HEK293T (cell line): Measurements from ENCODE around the gene PTPRG.

ENCODE experiments used
- CTCF ChIA-PET: fragments of 350-600 bp; formaldehyde crosslinking; extraction: SDS; loops from one replicate; lab custom pipeline; 2021; ENCODE audit warnings: antibody characterized with exemption, inconsistent platforms; lab: Yijun Ruan, JAX
- POLR2A ChIA-PET: fragments of 350-600 bp; formaldehyde crosslinking; extraction: SDS; loops from one replicate; lab custom pipeline; 2020; ENCODE audit warnings: antibody characterized with exemption, inconsistent platforms; lab: Yijun Ruan, JAX
- DNase-seq: peaks from one replicate; pipeline ENCODE4 v3.0.0; 2012; ENCODE audit warnings: mixed read lengths; ENCODE audit errors: extremely low spot score
- ARNT ChIP-seq: fragments of 450-650 bp; IDR thresholded peaks from 2 replicates; pipeline ENCODE4 v1.6.1; 2017; ENCODE audit warnings: mild to moderate bottlenecking
- BHLHE40 ChIP-seq: fragments of 450-650 bp; IDR thresholded peaks from 2 replicates; pipeline ENCODE4 v1.6.1; 2016; ENCODE audit warnings: mild to moderate bottlenecking, moderate library complexity, borderline replicate concordance
- CTBP1 ChIP-seq: fragments of 450-650 bp; IDR thresholded peaks from 2 replicates; pipeline ENCODE4 v1.6.1; 2016; ENCODE audit warnings: borderline replicate concordance
- ELF4 ChIP-seq: fragments of 450-650 bp; IDR thresholded peaks from 2 replicates; pipeline ENCODE4 v1.6.1; 2017; ENCODE audit warnings: antibody characterized with exemption
- FOXA1 ChIP-seq: fragments of 450-650 bp; IDR thresholded peaks from 2 replicates; pipeline ENCODE4 v1.6.1; 2016; ENCODE audit warnings: mild to moderate bottlenecking
- FOXK2 ChIP-seq: fragments of 450-650 bp; IDR thresholded peaks from 2 replicates; pipeline ENCODE4 v1.6.1; 2016; ENCODE audit warnings: mild to moderate bottlenecking
- FOXM1 ChIP-seq: fragments of 450-650 bp; IDR thresholded peaks from 2 replicates; pipeline ENCODE4 v1.6.1; 2017; ENCODE audit warnings: mild to moderate bottlenecking, borderline replicate concordance
- HDGF ChIP-seq: fragments of 450-650 bp; IDR thresholded peaks from 2 replicates; pipeline ENCODE4 v1.6.1; 2017; ENCODE audit warnings: antibody characterized with exemption, borderline replicate concordance
- L3MBTL2 ChIP-seq: fragments of 450-650 bp; conservative IDR thresholded peaks from 2 replicates; pipeline ENCODE4 v1.6.1; 2016; ENCODE audit warnings: mild to moderate bottlenecking
- LEF1 ChIP-seq: fragments of 450-650 bp; IDR thresholded peaks from 2 replicates; pipeline ENCODE4 v1.6.1; 2017; ENCODE audit warnings: mild to moderate bottlenecking, borderline replicate concordance
- NFRKB ChIP-seq: fragments of 450-650 bp; IDR thresholded peaks from 2 replicates; pipeline ENCODE4 v1.6.1; 2016; ENCODE audit warnings: mild to moderate bottlenecking, moderate library complexity
- SP1 ChIP-seq: fragments of 450-650 bp; IDR thresholded peaks from 2 replicates; pipeline ENCODE4 v1.6.1; 2017
- SUZ12 ChIP-seq: fragments of 450-650 bp; IDR thresholded peaks from 2 replicates; pipeline ENCODE4 v1.6.1; 2016; ENCODE audit warnings: mild to moderate bottlenecking
- TARDBP ChIP-seq: fragments of 450-650 bp; IDR thresholded peaks from 2 replicates; pipeline ENCODE4 v1.6.1; 2016
- ZNF384 ChIP-seq: fragments of 450-650 bp; IDR thresholded peaks from 2 replicates; pipeline ENCODE4 v1.6.1; 2016
- TF ChIP-seq, protein P1 (sequence below): fragments of 450-650 bp; IDR thresholded peaks from 2 replicates; pipeline ENCODE4 v1.6.1; 2016

PTPRG gene

DNA sequence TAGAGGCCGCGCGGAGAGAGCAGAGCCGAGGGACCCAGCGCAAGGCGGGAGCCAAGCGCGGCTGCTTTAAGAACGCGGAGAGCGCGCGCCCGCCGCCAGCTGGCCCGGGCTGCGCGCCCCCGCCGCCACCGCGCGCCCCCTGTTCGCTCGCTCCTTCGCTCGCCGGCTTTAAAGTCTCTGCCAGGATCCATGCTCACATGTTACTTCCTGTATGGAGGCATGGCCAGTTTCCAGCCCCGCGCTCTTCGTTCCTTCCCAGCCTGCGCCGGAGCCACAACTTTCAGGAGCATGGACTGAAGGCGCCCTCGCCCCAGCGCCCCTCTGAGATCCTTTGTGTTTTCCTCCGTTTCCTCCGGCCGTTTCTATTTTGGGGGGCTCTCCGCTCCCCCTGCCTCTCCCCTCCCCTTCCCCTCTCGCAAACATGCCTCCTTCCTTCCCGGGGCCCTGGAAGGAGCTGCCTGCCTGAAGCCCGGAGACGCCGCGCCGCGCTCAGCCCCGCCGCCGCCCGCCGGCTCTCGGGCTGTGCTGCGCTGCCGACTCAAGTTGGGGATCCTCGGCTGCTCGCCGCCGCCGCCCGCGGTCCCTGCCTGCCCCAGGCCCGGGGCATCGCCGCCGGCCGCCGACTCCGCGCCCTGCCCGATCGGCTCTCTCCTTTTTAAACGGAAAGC lies at the start of gene PTPRG:
TSS of gene PTPRG (plus strand) at position 198 of the 668 bp plus-strand sequence. CDS start 717 bp downstream, outside the sequence.
- POLR2A ChIA-PET: interaction anchor here (0.6 to 2.4 kb wide), 14 partner anchors 12 to 622 kb away, joined by 3 to 12 read pairs (median 4); no protein-coding TSS in a partner anchor
- peak; percentile 83 for TF ChIP-seq L3MBTL2
- TF ChIP-seq ARNT: no peak
- CTCF ChIA-PET: interaction anchor here (0.8 kb wide), 1 partner anchor 15 kb away, joined by 6 read pairs; no protein-coding TSS in a partner anchor
- DNase-seq: peak; percentile 86

DNA sequence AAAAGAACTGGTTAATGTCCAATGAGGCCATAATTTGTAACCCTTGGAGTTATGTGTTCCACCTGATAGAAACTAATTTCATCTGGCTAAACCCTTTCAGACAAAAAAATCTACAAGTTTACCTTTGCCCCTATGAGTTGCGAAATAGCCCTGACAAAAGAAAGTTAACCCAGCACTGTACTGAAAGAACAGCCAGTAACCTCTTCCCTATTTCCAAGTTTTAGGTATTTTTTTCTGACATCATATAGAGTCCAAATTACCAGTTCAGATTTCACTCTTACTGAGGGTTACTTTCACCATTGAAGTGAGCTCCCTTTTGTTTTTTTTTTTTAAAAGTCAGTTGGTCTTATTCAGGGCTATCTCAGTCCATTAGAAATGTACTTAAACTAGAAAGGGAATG lies 42.8 kb upstream of the PTPRG start:
- TF ChIP-seq ELF4 (no peak), NFRKB (no peak), LEF1 (no peak), HDGF (no peak), FOXM1 (no peak), FOXK2 (no peak), SP1 (no peak), BHLHE40 (no peak)
- TF ChIP-seq, protein P1, sequence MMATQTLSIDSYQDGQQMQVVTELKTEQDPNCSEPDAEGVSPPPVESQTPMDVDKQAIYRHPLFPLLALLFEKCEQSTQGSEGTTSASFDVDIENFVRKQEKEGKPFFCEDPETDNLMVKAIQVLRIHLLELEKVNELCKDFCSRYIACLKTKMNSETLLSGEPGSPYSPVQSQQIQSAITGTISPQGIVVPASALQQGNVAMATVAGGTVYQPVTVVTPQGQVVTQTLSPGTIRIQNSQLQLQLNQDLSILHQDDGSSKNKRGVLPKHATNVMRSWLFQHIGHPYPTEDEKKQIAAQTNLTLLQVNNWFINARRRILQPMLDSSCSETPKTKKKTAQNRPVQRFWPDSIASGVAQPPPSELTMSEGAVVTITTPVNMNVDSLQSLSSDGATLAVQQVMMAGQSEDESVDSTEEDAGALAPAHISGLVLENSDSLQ: no peak

DNA sequence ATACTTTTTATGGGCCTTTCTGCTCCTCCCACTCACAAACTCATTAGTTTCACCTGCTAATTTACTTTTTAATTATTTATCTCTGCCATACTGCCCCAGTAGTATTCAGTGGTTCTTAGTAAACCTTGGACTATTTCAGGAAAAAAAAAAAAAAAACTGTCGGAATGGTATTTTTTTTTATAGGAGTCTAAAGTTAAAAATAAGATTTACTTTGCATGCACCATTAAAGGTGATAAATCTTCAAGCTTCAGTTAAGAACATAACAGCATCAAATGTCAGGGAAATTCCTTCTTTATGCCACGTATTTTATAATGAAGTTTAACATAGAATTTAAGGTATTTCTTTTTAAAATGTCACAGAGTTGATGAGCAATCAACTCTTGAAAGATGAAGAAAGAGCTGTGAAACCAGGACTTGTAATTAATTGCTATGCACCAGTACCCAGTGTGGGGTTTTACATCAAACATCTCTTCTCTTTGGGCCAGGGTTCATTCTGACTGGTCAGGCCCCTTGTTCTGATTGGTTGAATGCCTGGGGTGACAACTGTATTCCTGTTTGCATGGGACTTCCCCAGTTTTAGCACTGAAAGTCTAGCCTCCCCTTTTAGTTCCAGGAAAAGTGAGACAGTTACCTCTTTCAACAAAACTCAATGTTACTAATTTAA lies 40.3 kb upstream of the PTPRG start:
- ChIA-PET CTCF (no interaction called here), POLR2A (interaction anchor here (0.8 kb wide), 1 partner anchor 763 kb away, joined by 3 read pairs; no protein-coding TSS in a partner anchor)
- DNase-seq: no peak
- TF ChIP-seq LEF1: no peak
- TF ChIP-seq, protein P1: peak; percentile 14; the same call in 1 of the 2 replicates

More for the DNA sequence above, 42.8 kb upstream of the PTPRG start:
- DNase-seq: no peak
- CTCF ChIA-PET: no interaction called here
- POLR2A ChIA-PET: no interaction called here

DNA sequence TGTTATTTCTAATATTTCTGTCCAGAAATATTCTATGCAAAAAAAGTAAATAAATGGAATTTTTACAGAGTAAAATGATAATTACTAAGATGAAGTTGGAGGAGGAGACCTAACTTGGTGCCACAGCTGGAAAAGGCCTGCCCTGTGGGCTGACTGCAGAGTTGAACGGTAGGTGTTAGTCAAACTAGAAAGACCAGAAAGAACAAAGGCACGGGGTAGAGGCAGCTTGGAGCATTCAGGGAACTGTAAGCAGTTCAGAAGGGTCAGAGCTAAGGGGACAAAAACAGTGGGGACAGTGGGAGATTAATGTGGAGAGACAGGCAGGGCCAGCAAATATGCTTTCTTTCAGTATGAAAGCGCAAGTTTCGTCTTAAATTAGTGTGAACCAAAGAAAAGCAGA lies 39.3 kb upstream of the PTPRG start:
- DNase-seq: no peak
- ChIA-PET CTCF (no interaction called here), POLR2A (interaction anchor here (0.8 kb wide), 1 partner anchor 764 kb away, joined by 3 read pairs; no protein-coding TSS in a partner anchor)
- TF ChIP-seq BHLHE40 (no peak), NFRKB (no peak), ZNF384 (no peak), ELF4 (no peak), TARDBP (no peak), SP1 (no peak), LEF1 (no peak), ARNT (no peak), L3MBTL2 (no peak), FOXM1 (no peak), CTBP1 (no peak), FOXK2 (no peak)
- TF ChIP-seq, protein P1: no peak

DNA sequence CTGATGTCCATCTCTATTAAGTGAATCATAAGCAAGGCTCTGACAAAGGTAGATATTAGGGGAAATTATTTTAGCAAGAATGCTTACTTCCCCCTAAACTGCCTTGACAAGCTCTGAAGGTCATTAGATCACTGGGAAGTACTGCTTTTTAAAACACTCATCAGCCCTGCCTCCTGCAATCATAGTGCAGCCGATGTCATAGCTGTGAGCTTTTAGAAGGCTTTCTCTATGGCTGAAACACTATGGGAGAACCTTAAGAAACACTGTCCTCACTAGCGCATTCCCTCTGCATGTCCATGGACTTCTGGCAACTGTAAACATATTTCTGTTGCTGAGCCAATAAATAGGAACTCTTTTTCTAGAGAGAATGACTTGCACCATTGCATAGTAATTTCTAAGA lies 38.7 kb upstream of the PTPRG start:
- ChIA-PET POLR2A (no interaction called here), CTCF (no interaction called here)
- TF ChIP-seq SP1 (no peak), ZNF384 (no peak), SUZ12 (no peak)
- no peak for DNase-seq

DNA sequence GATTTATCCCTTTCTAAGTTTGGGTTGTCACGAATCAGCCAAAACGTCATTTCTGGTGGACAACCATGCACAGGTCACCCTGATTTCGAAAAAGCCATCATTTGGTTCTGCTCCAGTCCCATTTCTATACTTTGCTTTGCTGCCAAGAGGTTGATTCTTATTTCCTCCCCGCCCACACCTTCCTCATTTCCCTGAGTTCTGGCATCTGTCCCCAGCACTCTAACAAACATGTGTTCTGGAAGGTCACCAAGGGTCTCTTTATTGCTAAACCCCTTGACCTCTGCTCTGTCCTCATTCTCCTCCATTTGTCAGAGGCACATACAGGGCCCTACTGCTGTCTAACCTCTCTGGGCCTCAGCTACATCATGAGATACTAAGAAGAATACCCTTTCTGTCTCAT lies 36.4 kb upstream of the PTPRG start:
- ChIA-PET CTCF (no interaction called here), POLR2A (no interaction called here)
- DNase-seq: no peak

DNA sequence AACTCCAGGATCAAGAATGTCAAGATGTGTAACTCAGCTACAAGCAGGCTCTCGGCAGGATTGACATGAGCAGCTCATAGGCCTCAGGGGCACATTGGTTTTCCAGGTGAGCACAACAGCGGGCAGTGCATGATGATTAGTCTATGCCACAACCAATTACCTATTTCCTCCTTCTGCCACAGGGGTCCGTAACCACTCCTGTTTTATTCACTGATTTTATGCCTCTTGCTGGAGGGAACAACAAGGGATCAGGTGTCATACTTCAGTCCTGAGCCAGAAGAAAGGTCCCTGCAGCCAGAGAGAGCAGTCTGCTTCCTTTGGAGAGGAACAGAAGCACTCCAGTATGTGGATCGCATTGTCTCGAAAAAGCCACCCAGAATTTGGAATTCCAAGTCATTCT lies 35.1 kb upstream of the PTPRG start:
- ChIA-PET CTCF (no interaction called here), POLR2A (no interaction called here)
- TF ChIP-seq SP1 (no peak), ARNT (no peak), L3MBTL2 (no peak), LEF1 (no peak), SUZ12 (no peak), NFRKB (no peak), FOXA1 (no peak), ELF4 (no peak), BHLHE40 (no peak), HDGF (no peak), FOXK2 (no peak), TARDBP (no peak), ZNF384 (no peak), CTBP1 (no peak), FOXM1 (no peak)
- TF ChIP-seq, protein P1: no peak
- DNase-seq: no peak

More for the DNA sequence above, 36.4 kb upstream of the PTPRG start:
- TF ChIP-seq ZNF384 (no peak), SUZ12 (no peak), FOXA1 (no peak), ELF4 (no peak), BHLHE40 (no peak), CTBP1 (no peak), TARDBP (no peak), ARNT (no peak), HDGF (no peak), NFRKB (no peak), FOXK2 (no peak), LEF1 (no peak)
